HG03521 (cell line): ENCODE data around the gene SPIRE1.
"Not testable (repeated sequence)": the region's sequence is repeated elsewhere in the genome, so short reads cannot be mapped to it uniquely, and the experiment has no call there.

Source experiments
- ATAC-seq: cut with Tn5 transposase; IDR thresholded peaks from one replicate; pipeline ENCODE4 v1.9.1; 2021; ENCODE audit warnings: mild to moderate bottlenecking, moderate library complexity; ENCODE audit not compliant: unreplicated experiment

SPIRE1 gene

DNA sequence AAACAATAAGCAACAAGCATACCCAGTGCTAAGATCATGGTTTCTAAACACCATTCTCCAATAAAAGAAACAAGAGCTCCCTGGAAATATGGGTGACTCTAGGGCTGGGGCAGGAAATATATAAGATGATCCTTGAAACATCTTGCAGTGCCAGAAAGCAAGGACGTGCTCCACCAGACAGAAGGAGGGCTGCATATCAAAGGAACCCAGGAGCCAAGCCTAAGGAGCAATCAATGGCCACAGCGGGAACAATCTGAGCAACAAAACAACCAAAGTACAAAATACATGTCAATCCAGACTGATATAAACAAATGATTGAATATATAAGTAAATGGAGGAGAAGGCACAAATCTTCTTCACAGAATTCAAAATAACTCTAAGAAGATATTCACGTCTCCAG lies 10.1 kb downstream of the SPIRE1 start:
- ATAC-seq: no peak

DNA sequence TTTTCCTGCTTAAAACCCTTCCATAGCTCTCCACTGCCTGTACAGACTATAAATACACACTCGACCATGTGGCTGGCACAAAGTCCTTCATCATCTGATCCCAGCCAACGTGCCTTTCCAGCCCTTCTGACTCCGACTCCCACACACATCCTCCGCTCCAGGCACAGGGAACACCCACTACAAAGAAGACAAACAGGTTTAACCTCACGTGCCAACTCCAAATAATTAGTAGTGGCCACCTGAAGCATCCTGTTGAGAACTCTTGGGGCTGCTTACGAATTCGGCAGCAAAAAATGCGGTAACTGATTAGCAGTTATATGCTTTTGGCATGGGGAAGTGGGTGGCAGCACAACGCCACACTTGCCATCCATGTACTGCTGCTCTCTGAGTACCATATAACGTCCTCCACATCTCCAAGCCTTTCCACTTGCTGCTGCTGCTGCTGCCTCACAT lies 12.1 kb downstream of the SPIRE1 start:
- no peak for ATAC-seq

DNA sequence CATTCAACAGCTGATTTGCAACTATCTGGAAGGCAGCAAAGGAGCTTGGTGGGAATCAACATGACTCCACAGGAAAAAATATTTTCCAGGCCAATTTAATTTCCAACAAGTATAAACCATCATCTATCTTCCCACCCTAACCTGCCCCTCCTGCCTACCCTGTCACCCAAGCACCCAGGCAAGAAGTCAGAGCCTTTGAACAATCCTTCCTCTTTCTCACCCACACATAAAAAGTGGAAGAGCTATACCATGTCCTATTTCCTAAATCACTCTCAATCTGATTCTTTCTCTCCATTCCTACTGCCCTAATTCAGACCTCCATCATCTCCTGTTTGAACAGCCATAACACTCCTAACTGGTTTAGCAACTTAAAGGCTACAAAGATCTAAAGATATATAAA lies 12.7 kb downstream of the SPIRE1 start:
- no peak for ATAC-seq

DNA sequence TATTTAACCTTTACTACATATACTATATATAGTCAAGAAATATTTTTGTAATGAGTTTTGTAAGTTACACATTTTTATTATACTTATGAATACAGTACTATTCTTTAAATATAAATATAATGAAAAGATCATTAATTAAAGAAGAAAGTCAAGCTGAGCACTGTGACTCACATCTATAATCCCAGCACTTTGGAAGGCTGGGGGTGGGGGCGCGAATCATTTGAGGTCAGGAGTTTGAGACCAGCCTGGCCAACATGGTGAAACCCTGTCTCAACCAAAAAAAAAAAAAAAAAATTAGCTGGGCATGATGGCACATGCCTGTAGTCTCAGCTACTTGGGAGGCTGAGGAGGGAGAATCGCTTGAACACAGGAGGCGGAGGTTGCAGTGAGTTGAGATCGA lies 14.2 kb downstream of the SPIRE1 start:
- not testable (repeated sequence) for ATAC-seq

DNA sequence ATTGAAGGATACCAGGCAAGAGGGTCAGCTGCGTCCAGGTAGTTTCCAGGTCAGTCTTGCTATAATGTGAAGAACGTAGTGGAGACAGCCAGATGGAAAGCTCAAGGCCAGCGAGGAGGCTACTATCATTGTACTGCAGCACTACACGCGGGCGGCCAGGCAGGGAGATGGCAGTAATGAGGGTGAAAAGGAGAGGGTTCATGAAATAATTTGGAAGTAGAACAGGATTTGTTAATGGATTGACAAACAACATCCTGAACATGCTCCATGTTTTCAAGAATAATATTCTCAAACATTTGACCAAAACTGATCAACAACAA lies 17.1 kb downstream of the SPIRE1 start:
- no peak for ATAC-seq

DNA sequence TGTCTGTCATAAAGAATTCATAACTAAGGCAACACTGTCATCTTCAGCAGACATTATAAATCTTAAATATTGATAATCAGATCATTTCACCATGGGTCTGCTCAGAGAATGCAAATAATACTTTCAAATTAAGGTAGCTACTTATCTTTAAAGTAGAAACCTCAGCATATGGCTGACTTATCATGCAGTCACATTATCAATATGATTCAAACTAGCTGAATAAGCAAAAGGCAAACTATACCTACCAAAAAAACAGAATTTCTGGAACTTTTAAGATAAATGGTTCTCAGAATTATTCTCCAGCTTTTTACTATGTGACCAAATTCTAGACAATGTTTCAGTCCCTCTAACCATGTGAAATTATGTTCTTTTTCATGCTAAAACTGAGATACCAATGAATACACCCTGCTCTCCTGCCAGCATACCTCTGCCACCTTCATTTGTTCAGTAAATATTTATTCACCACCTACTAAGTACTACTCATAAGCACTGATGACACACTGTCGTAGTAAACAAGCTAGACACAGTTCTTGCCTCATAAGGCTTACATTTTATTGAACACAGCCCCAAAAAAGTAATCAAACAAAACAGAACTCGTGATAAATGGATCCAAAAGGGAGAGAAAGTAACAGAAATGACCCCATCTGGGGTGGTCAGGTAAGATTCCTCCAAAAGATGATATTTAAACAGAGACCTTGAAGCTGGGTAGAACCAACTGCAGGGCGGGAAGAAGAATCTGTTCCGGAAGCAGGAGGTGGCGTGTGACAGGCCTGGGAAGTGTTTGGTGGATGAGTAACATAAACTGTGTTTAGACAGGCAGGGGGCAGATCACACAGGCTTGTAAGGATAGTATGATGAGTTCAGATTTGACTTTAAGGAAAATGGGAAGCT lies 17.7 kb downstream of the SPIRE1 start:
- ATAC-seq: no peak

DNA sequence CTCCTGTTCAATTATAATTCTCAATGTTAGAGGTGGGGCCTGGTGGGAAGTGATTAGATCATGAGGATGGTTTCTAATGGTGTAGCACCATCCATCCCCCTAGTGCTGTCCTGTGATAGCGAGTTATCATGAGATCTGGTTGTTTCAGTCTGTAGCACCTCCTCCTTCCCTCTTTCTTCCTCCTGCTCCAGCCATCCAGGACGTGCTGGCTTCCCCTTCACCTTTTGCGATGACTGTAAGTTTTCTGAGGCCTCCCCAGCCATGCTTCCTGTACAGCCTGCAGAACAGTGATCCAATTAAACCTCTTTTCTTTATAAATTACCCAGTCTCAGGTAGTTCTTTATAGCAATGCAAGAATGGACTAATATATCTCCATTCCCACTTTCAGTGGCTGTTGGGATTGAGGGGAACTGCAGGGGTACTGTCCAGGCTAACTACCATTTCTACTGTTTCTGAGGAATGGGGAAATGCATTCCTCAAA lies 19.2 kb downstream of the SPIRE1 start:
- no peak for ATAC-seq

DNA sequence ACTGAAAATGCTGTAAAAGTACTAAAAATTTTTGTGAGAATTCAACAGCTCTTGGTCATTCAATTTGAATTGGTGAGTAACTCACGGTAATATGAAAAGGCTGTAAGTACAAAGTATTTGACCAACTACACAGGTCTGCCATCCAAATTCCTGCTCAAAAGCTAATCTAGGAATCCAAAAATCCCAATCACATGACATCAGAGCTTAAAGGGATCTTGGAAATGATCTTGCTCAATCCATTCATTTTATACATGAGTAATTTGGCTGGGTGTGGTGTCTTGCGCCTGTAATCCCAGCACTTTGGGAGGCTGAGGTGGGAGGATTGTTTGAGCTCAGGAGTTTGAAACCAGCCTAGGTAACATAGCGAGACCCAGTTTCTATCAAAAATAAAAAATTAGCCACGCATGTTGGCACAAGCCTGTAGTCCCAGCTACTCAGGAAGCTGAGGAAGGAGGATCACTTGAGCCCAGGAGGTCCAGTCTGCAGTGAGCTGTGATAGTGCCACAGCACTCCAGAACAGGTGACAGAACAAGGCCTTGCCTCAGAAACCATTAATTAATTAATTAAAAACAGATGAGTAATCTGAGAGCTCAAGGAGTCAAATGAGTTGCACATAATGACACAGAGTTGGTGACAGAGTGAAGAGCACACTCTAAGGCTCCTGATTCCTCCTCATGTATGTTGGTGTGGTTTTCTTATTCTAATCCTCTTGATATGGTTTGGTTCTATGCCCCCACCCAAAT lies 19.8 kb downstream of the SPIRE1 start:
- no peak for ATAC-seq

DNA sequence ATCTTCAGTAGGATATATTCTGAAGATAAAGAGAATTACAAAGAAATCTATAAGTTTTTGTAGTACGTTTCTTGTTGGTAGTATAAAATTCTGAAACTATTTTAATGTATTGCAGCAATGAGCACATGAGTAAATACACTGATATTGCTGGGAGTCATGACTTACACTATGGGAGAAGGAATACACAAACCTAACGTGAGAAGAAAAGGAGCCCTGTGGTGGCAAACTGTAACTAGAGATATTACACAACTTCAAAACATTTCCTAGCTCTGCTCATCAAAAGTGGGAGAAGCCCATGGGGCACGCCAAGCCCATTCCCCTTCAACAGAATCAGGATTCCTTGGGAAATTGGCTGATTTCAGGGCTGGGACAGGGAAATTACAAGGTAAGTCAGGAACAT lies 20.5 kb downstream of the SPIRE1 start:
- no peak for ATAC-seq

DNA sequence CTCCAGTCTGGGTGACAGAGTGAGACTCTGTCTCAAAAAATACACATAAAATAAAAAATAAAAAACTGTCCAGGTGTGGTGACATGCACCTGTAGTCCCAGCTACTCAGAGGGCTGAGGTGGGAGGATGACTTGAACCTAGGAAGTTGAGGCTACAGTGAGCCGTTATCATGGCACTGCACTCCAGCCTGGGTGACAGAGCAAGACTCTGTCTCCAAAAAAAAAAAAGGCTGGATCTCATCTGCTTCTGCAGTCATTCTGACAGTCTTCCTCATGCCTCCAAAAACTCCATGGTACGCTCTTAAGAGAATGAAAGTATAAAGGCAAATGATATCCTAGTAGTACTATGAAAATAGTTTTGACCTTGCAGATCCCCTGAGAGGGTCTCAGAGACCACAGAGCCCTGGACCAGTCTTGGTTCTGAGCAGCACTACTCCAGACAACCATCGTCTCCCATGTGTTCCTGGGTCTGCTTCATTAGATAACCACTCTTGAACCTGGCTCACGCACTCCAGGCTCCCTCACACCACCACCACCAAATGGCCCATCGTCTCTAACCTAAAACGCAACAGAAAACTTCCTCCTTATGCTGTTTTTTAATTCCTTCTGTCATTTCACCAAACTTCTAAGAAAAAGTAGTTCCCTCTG lies 26.0 kb downstream of the SPIRE1 start:
- ATAC-seq: no peak

DNA sequence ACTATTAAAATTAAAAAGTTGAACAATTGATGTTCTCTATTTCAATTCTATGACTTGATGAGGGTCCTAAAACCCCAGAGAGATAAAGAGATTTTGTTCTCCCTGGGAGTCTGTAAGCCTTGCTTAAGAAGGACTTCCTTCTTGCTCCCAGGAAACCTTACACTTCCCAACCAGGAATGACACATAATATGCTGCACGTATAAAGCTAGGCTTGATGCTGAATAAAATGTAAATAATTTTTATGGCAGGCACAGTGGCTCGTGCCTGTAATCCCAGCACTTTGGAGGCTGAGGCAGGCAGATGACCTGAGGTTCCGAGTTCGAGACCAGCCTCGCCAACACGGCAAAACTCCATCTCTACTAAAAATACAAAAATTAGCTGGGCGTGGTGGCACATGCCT lies 27.8 kb downstream of the SPIRE1 start:
- ATAC-seq: no peak

DNA sequence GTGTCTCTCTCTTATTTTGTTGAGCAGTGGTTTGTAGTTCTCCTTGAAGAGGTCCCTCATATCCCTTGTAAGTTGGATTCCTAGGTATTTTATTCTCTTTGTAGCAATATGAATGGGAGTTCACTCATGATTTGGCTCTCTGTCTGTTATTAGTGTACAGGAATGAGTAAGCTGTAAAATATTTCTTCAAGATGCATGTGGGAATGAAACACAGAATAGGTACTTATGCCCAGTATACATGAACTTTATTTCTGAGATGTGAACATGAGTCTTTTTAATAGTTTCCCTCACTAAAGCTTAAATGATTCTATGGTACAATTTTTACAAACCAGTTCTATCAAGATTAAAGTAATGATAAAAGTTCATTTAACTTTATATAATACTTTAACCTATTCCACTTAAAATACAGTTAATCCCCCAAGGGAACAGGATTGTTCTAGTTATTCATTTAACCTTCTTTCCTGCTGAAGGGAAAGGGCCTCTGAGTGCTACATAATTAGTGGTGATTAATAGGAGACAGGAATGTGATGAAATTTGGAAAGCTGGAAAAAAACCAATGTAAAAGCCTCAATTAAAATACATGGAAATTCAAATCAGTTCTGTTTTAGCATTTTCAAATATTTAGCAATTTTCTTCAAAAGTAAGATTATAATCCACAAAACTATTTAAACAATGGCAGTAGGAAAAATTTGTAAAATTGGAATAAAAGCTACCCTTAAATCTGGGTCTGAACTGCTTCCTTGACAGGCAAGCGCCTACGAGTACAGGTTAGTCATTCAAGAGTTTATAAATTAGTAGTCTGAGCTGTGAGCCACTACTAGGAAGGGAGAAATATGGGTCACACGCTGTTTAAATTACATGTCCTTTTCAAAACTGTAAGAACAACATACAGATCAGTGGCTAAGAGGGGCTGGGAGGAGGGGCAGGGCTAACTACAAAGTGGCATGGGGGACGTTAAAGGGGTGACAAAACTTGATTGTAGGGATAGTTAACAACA lies 28.9 kb downstream of the SPIRE1 start:
- no peak for ATAC-seq

DNA sequence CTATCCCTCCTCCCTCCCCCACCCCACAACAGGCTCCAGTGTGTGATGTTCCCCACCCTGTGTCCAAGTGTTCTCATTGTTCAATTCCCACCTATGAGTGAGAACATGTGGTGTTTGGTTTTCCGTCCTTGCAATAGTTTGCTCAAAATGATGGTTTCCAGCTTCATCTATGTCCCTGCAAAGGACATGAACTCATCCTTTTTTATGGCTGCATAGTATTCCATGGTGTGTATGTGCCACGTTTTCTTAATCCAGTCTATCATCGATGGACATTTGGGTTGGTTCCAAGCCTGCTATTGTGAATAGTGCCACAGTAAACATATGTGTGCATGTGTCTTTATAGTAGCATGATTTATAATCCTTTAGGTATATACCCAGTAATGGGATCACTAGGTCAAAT lies 30.7 kb downstream of the SPIRE1 start:
- ATAC-seq: not testable (repeated sequence)

DNA sequence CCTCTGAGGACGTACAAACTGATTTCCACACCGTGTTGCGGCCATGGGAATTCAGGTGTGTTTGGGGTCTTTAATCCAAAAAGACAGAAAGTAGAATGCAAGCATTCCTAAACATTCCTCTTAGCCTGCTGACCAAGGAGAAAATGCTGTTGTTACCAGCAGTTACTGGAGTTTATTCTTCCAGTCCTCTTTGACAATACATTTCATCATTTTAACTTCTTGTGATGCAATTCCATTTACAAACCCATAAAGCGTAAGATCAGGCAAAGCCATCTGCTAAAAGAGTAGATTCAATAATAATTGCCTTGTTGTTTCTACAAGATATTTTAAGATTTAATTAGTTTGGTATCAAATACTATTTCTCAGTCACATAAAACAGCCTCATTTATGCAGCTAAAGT lies 32.7 kb downstream of the SPIRE1 start:
- no peak for ATAC-seq

DNA sequence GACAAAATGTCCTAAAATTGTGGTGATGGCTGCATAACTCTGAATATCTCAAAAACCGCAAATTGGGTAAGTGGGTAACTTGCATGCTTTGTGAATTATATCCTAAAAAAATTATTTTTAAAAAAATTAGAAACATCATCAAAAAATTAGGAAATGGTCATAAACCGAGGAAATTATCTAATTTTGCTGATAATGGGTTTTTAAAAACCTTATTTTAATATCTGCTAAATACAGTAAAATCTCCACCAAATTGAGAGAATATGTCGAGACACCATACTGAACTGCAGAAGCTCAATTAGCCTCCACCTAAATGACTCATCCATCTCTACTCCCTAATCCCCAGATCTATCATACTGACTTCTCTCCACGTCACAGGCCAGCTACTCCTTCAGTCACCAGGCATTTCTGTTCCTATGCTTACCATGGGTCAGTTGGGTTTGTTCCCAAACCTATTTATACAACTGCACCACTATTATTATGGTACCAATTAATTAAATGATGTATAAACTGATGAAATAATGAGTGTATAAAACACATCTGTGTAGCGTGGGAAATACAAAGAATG lies 36.1 kb downstream of the SPIRE1 start:
- no peak for ATAC-seq

DNA sequence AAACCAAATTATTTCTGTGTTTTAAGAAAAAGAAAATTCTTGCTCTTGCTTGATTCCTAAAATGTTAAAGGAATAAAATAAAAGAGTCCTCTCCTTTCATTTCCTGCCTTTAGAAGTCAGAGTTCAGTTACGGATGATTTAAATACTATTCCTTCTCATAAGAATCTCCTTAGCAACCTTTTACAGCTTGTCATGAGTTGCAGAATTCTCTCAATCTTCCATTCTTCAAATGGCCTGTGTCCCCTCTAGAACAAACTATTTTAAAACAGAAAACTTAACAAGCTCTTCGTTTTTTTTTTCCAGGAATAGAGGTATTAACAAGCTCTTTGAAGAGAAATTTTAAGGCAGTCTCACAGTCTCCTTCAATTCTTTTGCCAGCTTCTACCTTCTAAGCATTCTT lies 42.2 kb downstream of the SPIRE1 start:
- no peak for ATAC-seq

DNA sequence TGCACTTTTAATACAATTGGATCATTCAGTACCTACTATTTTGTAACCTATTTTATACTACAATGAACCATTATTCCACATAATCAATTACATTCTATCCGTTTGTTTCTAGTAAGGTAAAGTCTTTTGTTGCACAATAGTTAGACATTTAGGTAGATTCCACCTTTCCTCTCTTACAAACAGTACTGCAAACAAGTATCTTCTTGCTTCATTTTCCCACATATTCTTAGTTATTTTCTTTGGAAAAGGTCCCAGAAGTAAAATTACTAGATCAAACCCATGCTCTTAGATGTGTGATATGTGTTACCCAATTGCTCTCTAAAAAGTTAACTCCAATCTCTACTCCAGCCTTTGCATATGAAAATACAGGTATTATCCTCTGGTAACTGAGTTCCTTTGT lies 49.6 kb downstream of the SPIRE1 start:
- ATAC-seq: no peak

DNA sequence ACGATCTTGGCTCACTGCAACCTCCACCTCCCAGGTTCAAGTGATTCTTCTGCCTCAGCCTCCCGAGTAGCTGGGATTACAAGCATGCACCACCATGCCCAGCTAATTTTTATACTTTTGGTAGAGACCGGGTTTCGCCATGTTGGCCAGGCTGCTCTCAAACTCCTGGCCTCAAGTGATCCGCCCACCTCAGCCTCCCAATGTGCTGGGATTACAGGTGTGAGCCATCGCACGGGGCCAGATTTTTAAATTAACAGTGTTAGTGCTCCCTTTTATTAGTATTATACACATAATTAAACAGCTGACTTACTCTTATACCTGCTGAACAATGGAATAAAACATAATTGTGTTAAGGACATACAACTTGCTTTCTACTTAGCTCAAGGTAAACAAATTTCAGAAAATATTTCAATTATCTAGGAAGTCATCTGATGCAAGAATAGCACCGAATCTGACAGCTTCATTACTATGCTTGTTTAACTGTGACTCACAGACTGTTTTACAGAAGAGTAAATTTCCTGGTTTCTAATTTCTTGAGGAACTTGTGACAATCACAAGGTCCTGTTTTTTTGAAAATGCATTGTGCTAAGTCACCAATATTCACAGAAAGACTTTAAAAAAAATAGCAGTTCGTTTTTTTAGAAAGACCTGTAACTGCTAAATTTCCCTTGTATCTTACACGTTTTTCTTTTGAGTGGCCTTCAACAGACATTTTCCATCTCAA lies 51.2 kb downstream of the SPIRE1 start:
- no peak for ATAC-seq

DNA sequence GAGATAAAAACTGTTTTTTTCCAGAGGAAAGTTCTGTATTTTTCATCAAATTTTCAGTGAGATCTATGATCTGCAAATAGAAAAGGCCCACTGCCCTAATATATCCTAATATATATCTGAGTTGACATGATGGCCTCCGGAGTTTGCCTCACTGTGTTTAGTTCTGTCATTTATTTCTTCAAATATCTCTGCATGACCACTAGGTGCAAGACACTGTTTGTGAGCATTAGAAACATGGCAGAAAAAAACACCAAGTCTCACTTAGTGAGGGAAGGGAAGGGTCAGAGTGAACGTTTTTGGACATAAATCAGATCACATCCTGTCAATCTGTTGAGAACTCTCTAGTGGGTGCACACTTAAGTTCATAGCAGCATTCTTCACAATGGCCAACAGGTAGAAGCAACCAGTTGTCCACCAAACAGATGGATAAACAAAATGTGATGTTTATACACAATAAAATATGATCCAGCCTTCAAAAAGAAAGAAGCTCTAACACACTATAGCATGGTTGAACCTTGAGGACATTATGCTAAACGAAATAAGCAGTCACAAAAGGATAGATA lies 53.4 kb downstream of the SPIRE1 start:
- no peak for ATAC-seq
